HG03196 (cell line): Measurements from ENCODE around the gene ERN1.

Source experiments
- ATAC-seq: cut with Tn5 transposase; IDR thresholded peaks from one replicate; pipeline ENCODE4 v1.9.1; 2021; ENCODE audit not compliant: unreplicated experiment

ERN1 gene

GRCh38 chr17:64111831-64112230 is 18.1 kb downstream of the ERN1 start:
- no peak for ATAC-seq

GRCh38 chr17:64110379-64111152 is 19.4 kb downstream of the ERN1 start:
- no peak for ATAC-seq

GRCh38 chr17:64109400-64109799 is 20.5 kb downstream of the ERN1 start:
- no peak for ATAC-seq

- no peak for ATAC-seq
Measured at GRCh38 chr17:64107500-64108236, 22.3 kb downstream of the ERN1 start.

- ATAC-seq = no peak
Measured at GRCh38 chr17:64106918-64107317, 23.0 kb downstream of the ERN1 start.

- ATAC-seq = no peak
Measured at GRCh38 chr17:64103391-64104364, 26.3 kb downstream of the ERN1 start.

GRCh38 chr17:64102627-64103390 is 27.1 kb downstream of the ERN1 start:
- no peak for ATAC-seq

- ATAC-seq = no peak
Measured at GRCh38 chr17:64099543-64099942, 30.4 kb downstream of the ERN1 start.

GRCh38 chr17:64097196-64097936 is 32.6 kb downstream of the ERN1 start:
- no peak for ATAC-seq

- ATAC-seq = no peak
Measured at GRCh38 chr17:64096037-64096436, 33.9 kb downstream of the ERN1 start.

GRCh38 chr17:64095144-64095882 is 34.6 kb downstream of the ERN1 start:
- no peak for ATAC-seq

GRCh38 chr17:64094412-64094811 is 35.5 kb downstream of the ERN1 start:
- no peak for ATAC-seq

- no peak for ATAC-seq
Measured at GRCh38 chr17:64092952-64093451, 36.9 kb downstream of the ERN1 start.

- no peak for ATAC-seq
Measured at GRCh38 chr17:64092113-64092512, 37.8 kb downstream of the ERN1 start.

- no peak for ATAC-seq
Measured at GRCh38 chr17:64091571-64091970, 38.4 kb downstream of the ERN1 start.

GRCh38 chr17:64091116-64091515 is 38.8 kb downstream of the ERN1 start:
- no peak for ATAC-seq

- no peak for ATAC-seq
Measured at GRCh38 chr17:64090144-64090543, 39.8 kb downstream of the ERN1 start.

GRCh38 chr17:64087252-64088005 is 42.5 kb downstream of the ERN1 start:
- ATAC-seq = no peak
